Mammary epithelial cell (primary cell): ENCODE results near the gene SLAIN2.

Experiments used
- EZH2 ChIP-seq: IDR thresholded peaks from 2 replicates; pipeline ENCODE4 v1.6.1; 2012; ENCODE audit warnings: low read length, inconsistent platforms, borderline replicate concordance
- TF ChIP-seq, protein P1 (sequence below), 2 donors: IDR thresholded peaks in 1 of 2; conservative IDR thresholded peaks in 1 of 2; 2 replicates each; pipeline ENCODE4 v1.5.1; 2011 to 2012; ENCODE audit warnings: inconsistent platforms in 2 of 2, low read length in 2 of 2, mild to moderate bottlenecking in 2 of 2, control low read depth in 1 of 2, low read depth in 1 of 2; ENCODE audit not compliant: insufficient read depth in 1 of 2; ENCODE audit errors: extremely low read depth in 1 of 2

DNA sequence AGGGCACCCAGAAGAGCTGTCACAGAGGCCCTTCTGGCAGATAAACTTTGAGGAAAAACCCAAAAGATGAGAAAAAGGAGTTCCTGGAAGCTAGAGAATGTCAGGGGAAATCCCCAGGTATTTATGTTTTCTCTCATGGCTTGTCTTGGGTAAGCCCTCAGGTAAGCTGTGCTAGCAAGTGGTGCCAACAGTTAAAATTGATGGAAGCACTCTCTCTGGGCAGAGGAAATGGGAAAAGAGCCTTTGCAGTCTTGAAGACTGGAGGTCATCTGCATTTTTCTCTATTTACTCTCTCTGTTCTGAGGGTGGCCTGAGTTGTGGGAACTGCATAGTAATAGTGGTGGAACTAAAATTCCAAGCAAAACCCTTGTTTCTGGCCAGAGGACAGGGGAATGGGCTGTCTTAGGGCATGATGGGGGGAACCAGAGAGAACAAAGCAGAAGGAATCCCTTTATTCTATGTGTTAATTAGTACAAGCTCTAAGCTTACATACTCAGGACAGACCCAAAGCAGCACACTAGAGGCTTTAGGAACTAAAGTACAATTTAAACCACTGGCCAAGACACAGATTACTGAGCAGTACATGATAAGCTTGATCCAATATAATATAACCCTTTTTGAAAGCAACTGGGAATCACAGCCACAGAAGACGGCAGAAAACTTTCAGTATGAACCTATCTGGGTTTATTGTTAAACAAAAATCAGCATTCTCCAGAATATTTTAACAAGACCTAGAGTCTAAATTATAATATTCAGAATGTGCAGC, 88.6 kb downstream of the SLAIN2 start:
- TF ChIP-seq, protein P1, sequence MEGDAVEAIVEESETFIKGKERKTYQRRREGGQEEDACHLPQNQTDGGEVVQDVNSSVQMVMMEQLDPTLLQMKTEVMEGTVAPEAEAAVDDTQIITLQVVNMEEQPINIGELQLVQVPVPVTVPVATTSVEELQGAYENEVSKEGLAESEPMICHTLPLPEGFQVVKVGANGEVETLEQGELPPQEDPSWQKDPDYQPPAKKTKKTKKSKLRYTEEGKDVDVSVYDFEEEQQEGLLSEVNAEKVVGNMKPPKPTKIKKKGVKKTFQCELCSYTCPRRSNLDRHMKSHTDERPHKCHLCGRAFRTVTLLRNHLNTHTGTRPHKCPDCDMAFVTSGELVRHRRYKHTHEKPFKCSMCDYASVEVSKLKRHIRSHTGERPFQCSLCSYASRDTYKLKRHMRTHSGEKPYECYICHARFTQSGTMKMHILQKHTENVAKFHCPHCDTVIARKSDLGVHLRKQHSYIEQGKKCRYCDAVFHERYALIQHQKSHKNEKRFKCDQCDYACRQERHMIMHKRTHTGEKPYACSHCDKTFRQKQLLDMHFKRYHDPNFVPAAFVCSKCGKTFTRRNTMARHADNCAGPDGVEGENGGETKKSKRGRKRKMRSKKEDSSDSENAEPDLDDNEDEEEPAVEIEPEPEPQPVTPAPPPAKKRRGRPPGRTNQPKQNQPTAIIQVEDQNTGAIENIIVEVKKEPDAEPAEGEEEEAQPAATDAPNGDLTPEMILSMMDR (conservative IDR thresholded peaks at IDR 0.05 in 1 of 2, IDR thresholded peaks at IDR 0.05 in 1 of 2; ENCODE audit: extremely low read depth in 1 of 2, insufficient read depth in 1 of 2, low read depth in 1 of 2, low read length in 2 of 2): no peak
- TF ChIP-seq EZH2: no peak
